OCI-LY7 (cell line): Measurements from ENCODE around the gene RASAL2.
"Not testable (repeated sequence)": the region's sequence is repeated elsewhere in the genome, so short reads cannot be mapped to it uniquely, and the experiment has no call there.

Experiments
- EZH2phosphoT487 ChIP-seq: fragments of 200-600 bp; sonication (generic); IDR thresholded peaks from 2 replicates; pipeline ENCODE4 v1.6.1; 2018; ENCODE audit warnings: low read depth, borderline replicate concordance, mild to moderate bottlenecking, mixed run types, antibody characterized with exemption, low read length, moderate library complexity, mixed read lengths
- TF ChIP-seq, protein P1 (sequence below): fragments of 200-600 bp; sonication (generic); conservative IDR thresholded peaks from 2 replicates; pipeline ENCODE4 v1.5.1; 2014; ENCODE audit warnings: mild to moderate bottlenecking, antibody characterized with exemption, low read length, moderate library complexity, mixed read lengths

GRCh38 chr1:178091454-178091853 lies 2.5 kb upstream of the RASAL2 start:
- TF ChIP-seq, protein P1, sequence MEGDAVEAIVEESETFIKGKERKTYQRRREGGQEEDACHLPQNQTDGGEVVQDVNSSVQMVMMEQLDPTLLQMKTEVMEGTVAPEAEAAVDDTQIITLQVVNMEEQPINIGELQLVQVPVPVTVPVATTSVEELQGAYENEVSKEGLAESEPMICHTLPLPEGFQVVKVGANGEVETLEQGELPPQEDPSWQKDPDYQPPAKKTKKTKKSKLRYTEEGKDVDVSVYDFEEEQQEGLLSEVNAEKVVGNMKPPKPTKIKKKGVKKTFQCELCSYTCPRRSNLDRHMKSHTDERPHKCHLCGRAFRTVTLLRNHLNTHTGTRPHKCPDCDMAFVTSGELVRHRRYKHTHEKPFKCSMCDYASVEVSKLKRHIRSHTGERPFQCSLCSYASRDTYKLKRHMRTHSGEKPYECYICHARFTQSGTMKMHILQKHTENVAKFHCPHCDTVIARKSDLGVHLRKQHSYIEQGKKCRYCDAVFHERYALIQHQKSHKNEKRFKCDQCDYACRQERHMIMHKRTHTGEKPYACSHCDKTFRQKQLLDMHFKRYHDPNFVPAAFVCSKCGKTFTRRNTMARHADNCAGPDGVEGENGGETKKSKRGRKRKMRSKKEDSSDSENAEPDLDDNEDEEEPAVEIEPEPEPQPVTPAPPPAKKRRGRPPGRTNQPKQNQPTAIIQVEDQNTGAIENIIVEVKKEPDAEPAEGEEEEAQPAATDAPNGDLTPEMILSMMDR = not testable (repeated sequence)
- not testable (repeated sequence) for TF ChIP-seq EZH2phosphoT487
